Activated CD8-positive, alpha-beta memory T cell treated with anti-CD3 and anti-CD28 coated beads, Interleukin-2, amount 10 ng/mL, durations not matched to agents 7 days and 5 days (primary cell): ENCODE results near the gene PARVG. TPM values are rescaled to one million over a fixed set of nuclear protein-coding genes. Genes with fewer than 3 reads are reported as not detected.

ENCODE experiments used
- ATAC-seq: fragments of 150-1000 bp; cut with Tn5 transposase; one replicate; pipeline ENCODE4 v1.10.0; 2021; ENCODE audit warnings: moderate library complexity
- CTCF ChIA-PET: fragments of 350-600 bp; sonication (Branson Sonifier 250); formaldehyde crosslinking; loops from one replicate; lab custom pipeline; 2021; ENCODE audit warnings: antibody characterized with exemption; lab: Charles Lee
- DNase-seq: peaks from one replicate; pipeline ENCODE4 v3.0.0-alpha.2; 2020
- H3K27ac Mint-ChIP-seq: one replicate; pipeline ENCODE4 v1.8.0; 2021; ENCODE audit warnings: mild to moderate bottlenecking, mixed read lengths
- H3K27me3 Mint-ChIP-seq: one replicate; pipeline ENCODE4 v1.8.0; 2021; ENCODE audit warnings: mixed read lengths
- H3K36me3 Mint-ChIP-seq: one replicate; pipeline ENCODE4 v1.8.0; 2021; ENCODE audit warnings: mild to moderate bottlenecking, mixed read lengths
- H3K4me1 Mint-ChIP-seq: one replicate; pipeline ENCODE4 v1.8.0; 2021; ENCODE audit warnings: mixed read lengths
- H3K4me3 Mint-ChIP-seq: one replicate; pipeline ENCODE4 v1.8.0; 2021; ENCODE audit warnings: mild to moderate bottlenecking, moderate library complexity, mixed read lengths
- H3K9me3 Mint-ChIP-seq: one replicate; pipeline ENCODE4 v1.8.0; 2022; ENCODE audit warnings: low read depth, mixed read lengths
- total RNA-seq, 2 experiments: library from RNA; stranded (reverse); gene quantifications; one replicate each; pipeline ENCODE4 v1.2.3, GENCODE V29; 2021

Gene PARVG
- total RNA-seq, 2 experiments from 2014 or later = 125 to 170 TPM

GRCh38 chr22:44199866-44200265 lies 19.1 kb downstream of the PARVG start:
- no peaks in the 10 kb centered on the region for H3K27me3 Mint-ChIP-seq
- CTCF ChIA-PET = interaction anchor here (1.3 kb wide), 1 partner anchor 207 kb away, joined by 4 read pairs; no protein-coding TSS in a partner anchor
- no peak overlapping the region for H3K4me3 Mint-ChIP-seq
- peaks cover 20% of the 10 kb centered on the region for H3K36me3 Mint-ChIP-seq
- H3K27ac Mint-ChIP-seq = no peak overlapping the region
- DNase-seq (no peak), ATAC-seq (no peak)
- peaks cover 20% of the 10 kb centered on the region for H3K4me1 Mint-ChIP-seq
- no peaks in the 10 kb centered on the region for H3K9me3 Mint-ChIP-seq

GRCh38 chr22:44200451-44200850 lies 19.7 kb downstream of the PARVG start:
- no peak for DNase-seq
- Mint-ChIP-seq H3K4me3 (no peak overlapping the region), H3K36me3 (peaks cover 20% of the 10 kb centered on the region), H3K27ac (no peak overlapping the region), H3K27me3 (no peaks in the 10 kb centered on the region), H3K9me3 (no peaks in the 10 kb centered on the region), H3K4me1 (peaks cover 20% of the 10 kb centered on the region)
- CTCF ChIA-PET = interaction anchor here (1.3 kb wide), 1 partner anchor 207 kb away, joined by 4 read pairs; no protein-coding TSS in a partner anchor
- no peak for ATAC-seq

- Mint-ChIP-seq H3K4me1 (peaks cover 20% of the 10 kb centered on the region), H3K27ac (peak overlapping the region; percentile 40), H3K27me3 (no peaks in the 10 kb centered on the region), H3K4me3 (no peak overlapping the region), H3K9me3 (no peaks in the 10 kb centered on the region), H3K36me3 (peaks cover 20% of the 10 kb centered on the region)
- no peak for DNase-seq
- no peak for ATAC-seq
- CTCF ChIA-PET = no interaction called here
Measured at GRCh38 chr22:44200855-44201550, 20.3 kb downstream of the PARVG start.

- CTCF ChIA-PET = no interaction called here
- H3K27me3 Mint-ChIP-seq = no peaks in the 10 kb centered on the region
- no peak overlapping the region for H3K27ac Mint-ChIP-seq
- peaks cover 20% of the 10 kb centered on the region for H3K36me3 Mint-ChIP-seq
- H3K4me1 Mint-ChIP-seq = peaks cover 20% of the 10 kb centered on the region
- DNase-seq = no peak
- ATAC-seq = no peak
- H3K4me3 Mint-ChIP-seq = no peak overlapping the region
- H3K9me3 Mint-ChIP-seq = no peaks in the 10 kb centered on the region
Measured at GRCh38 chr22:44201665-44202064, 20.9 kb downstream of the PARVG start.

GRCh38 chr22:44202261-44202789 lies 21.6 kb downstream of the PARVG start:
- Mint-ChIP-seq H3K4me3 (no peak overlapping the region), H3K27me3 (no peaks in the 10 kb centered on the region), H3K9me3 (no peaks in the 10 kb centered on the region), H3K4me1 (peaks cover 20% of the 10 kb centered on the region), H3K27ac (no peak overlapping the region), H3K36me3 (peaks cover 20% of the 10 kb centered on the region)
- ATAC-seq = no peak
- CTCF ChIA-PET = no interaction called here
- no peak for DNase-seq

- H3K36me3 Mint-ChIP-seq = peaks cover 20% of the 10 kb centered on the region
Measured at GRCh38 chr22:44203203-44203602, 22.5 kb downstream of the PARVG start.

GRCh38 chr22:44204739-44205515 lies 24.2 kb downstream of the PARVG start:
- DNase-seq (no peak), ATAC-seq (no peak)
- Mint-ChIP-seq H3K9me3 (no peaks in the 10 kb centered on the region), H3K27me3 (no peaks in the 10 kb centered on the region), H3K27ac (no peak overlapping the region), H3K36me3 (peaks cover 20% of the 10 kb centered on the region), H3K4me1 (peaks cover 20% of the 10 kb centered on the region), H3K4me3 (no peak overlapping the region)
- CTCF ChIA-PET = no interaction called here

More at GRCh38 chr22:44203203-44203602, 22.5 kb downstream of the PARVG start:
- Mint-ChIP-seq H3K9me3 (no peaks in the 10 kb centered on the region), H3K4me3 (no peak overlapping the region), H3K27ac (no peak overlapping the region), H3K27me3 (no peaks in the 10 kb centered on the region), H3K4me1 (peaks cover 20% of the 10 kb centered on the region)
- DNase-seq (no peak), ATAC-seq (no peak)
- CTCF ChIA-PET = no interaction called here

GRCh38 chr22:44205516-44206329 lies 25.0 kb downstream of the PARVG start:
- no peak for DNase-seq
- H3K27me3 Mint-ChIP-seq = no peaks in the 10 kb centered on the region
- CTCF ChIA-PET = no interaction called here

GRCh38 chr22:44206330-44206645 lies 25.6 kb downstream of the PARVG start:
- ATAC-seq (no peak), DNase-seq (no peak)
- Mint-ChIP-seq H3K4me1 (peaks cover 12% of the 10 kb centered on the region), H3K4me3 (no peak overlapping the region), H3K27ac (no peak overlapping the region), H3K9me3 (no peaks in the 10 kb centered on the region), H3K36me3 (peaks cover 20% of the 10 kb centered on the region), H3K27me3 (no peaks in the 10 kb centered on the region)
- CTCF ChIA-PET = no interaction called here

More at GRCh38 chr22:44205516-44206329, 25.0 kb downstream of the PARVG start:
- H3K4me3 Mint-ChIP-seq = no peak overlapping the region
- no peaks in the 10 kb centered on the region for H3K9me3 Mint-ChIP-seq
- H3K36me3 Mint-ChIP-seq = peaks cover 20% of the 10 kb centered on the region
- H3K4me1 Mint-ChIP-seq = peaks cover 16% of the 10 kb centered on the region
- no peak for ATAC-seq
- H3K27ac Mint-ChIP-seq = no peak overlapping the region

- no peaks in the 10 kb centered on the region for H3K27me3 Mint-ChIP-seq
- CTCF ChIA-PET = no interaction called here
- no peak overlapping the region for H3K4me3 Mint-ChIP-seq
- ATAC-seq = no peak
- no peaks in the 10 kb centered on the region for H3K9me3 Mint-ChIP-seq
- DNase-seq = no peak
- H3K36me3 Mint-ChIP-seq = peaks cover 20% of the 10 kb centered on the region
- H3K4me1 Mint-ChIP-seq = peaks cover 12% of the 10 kb centered on the region
- no peak overlapping the region for H3K27ac Mint-ChIP-seq
Measured at GRCh38 chr22:44206696-44207095, 26.0 kb downstream of the PARVG start.

- no peak overlapping the region for H3K4me3 Mint-ChIP-seq
- H3K27me3 Mint-ChIP-seq = no peaks in the 10 kb centered on the region
- CTCF ChIA-PET = interaction anchor here (0.6 kb wide), 1 partner anchor 30 kb away, joined by 5 read pairs; no protein-coding TSS in a partner anchor
- no peaks in the 10 kb centered on the region for H3K9me3 Mint-ChIP-seq
- peaks cover 12% of the 10 kb centered on the region for H3K4me1 Mint-ChIP-seq
- no peak for ATAC-seq
- H3K27ac Mint-ChIP-seq = no peak overlapping the region
- peaks cover 16% of the 10 kb centered on the region for H3K36me3 Mint-ChIP-seq
- DNase-seq = no peak
Measured at GRCh38 chr22:44207173-44207980, 26.7 kb downstream of the PARVG start.

GRCh38 chr22:44207981-44208317 lies 27.2 kb downstream of the PARVG start:
- H3K4me3 Mint-ChIP-seq = no peak overlapping the region
- no peaks in the 10 kb centered on the region for H3K9me3 Mint-ChIP-seq
- peaks cover 12% of the 10 kb centered on the region for H3K4me1 Mint-ChIP-seq
- H3K27ac Mint-ChIP-seq = no peak overlapping the region
- no peaks in the 10 kb centered on the region for H3K27me3 Mint-ChIP-seq
- ATAC-seq (no peak), DNase-seq (no peak)
- CTCF ChIA-PET = interaction anchor here (0.6 kb wide), 1 partner anchor 29 kb away, joined by 5 read pairs; no protein-coding TSS in a partner anchor
- H3K36me3 Mint-ChIP-seq = peaks cover 11% of the 10 kb centered on the region
